H1 (cell line): Measurements from ENCODE around the gene PTMS. TPM values are rescaled to one million over a fixed set of nuclear protein-coding genes. Genes with fewer than 3 reads are reported as not detected.
A peak's percentile ranks its signal among the peaks of the same experiment; 100 is the strongest.

ENCODE experiments used
- ATF3 ChIP-seq: IDR thresholded peaks from 2 replicates; pipeline ENCODE4 v1.6.1; 2011; ENCODE audit warnings: low read depth, mild to moderate bottlenecking, low read length; ENCODE audit not compliant: insufficient read depth
- CBX5 ChIP-seq: fragments of 300-800, 300-1000 bp; sonication (generic); IDR thresholded peaks from 2 replicates; pipeline ENCODE4 v1.7.1; 2016; ENCODE audit warnings: antibody characterized with exemption, low read length, low read depth
- CBX8 ChIP-seq: fragments of 300-800, 300-1000 bp; sonication (generic); IDR thresholded peaks from 2 replicates; pipeline ENCODE4 v1.7.1; 2016; ENCODE audit warnings: low read depth, low read length, borderline replicate concordance
- CHD2 ChIP-seq: IDR thresholded peaks from 2 replicates; pipeline ENCODE4 v1.6.1; 2012; ENCODE audit warnings: low read length, improper control_type of control experiment
- CTBP2 ChIP-seq: IDR thresholded peaks from 2 replicates; pipeline ENCODE4 v1.7.0; 2011; ENCODE audit warnings: borderline replicate concordance, mild to moderate bottlenecking, moderate library complexity, mixed read lengths, low read length; ENCODE audit not compliant: insufficient read depth, insufficient read length
- EP300 ChIP-seq, 2 experiments: IDR thresholded peaks; 1 replicate in 1 of 2; 2 replicates in 1 of 2; pipeline ENCODE4 v1.6.1; 2011 to 2012; ENCODE audit warnings: low read depth in 2 of 2, low read length in 2 of 2, mild to moderate bottlenecking in 2 of 2, borderline replicate concordance in 1 of 2, inconsistent platforms in 1 of 2, moderate library complexity in 1 of 2
- HDAC2 ChIP-seq, 2 experiments: fragments of 300-600 bp in 1 of 2; sonication (generic) in 1 of 2; IDR thresholded peaks; 2 replicates each; pipeline ENCODE4 v1.6.1; 2011 to 2012; ENCODE audit warnings: low read depth in 2 of 2, low read length in 2 of 2, mild to moderate bottlenecking in 2 of 2, moderate library complexity in 2 of 2, borderline replicate concordance in 1 of 2, inconsistent platforms in 1 of 2
- JUND ChIP-seq: IDR thresholded peaks from 2 replicates; pipeline ENCODE4 v1.6.1; 2011; ENCODE audit warnings: mild to moderate bottlenecking, improper control_type of control experiment, low read length
- KDM1A ChIP-seq: fragments of 200-600, 300-600 bp; sonication (generic); IDR thresholded peaks from 2 replicates; pipeline ENCODE4 v1.7.1; 2016; ENCODE audit warnings: mild to moderate bottlenecking, low read length, borderline replicate concordance
- KDM5A ChIP-seq: fragments of 200-600 bp; IDR thresholded peaks from 2 replicates; pipeline ENCODE4 v1.7.1; 2012; ENCODE audit warnings: mild to moderate bottlenecking, low read length, inconsistent platforms, mixed read lengths
- RAD21 ChIP-seq, 2 experiments: IDR thresholded peaks in 1 of 2; conservative IDR thresholded peaks in 1 of 2; 2 replicates each; pipeline ENCODE4 v1.6.1; 2011; ENCODE audit warnings: low read depth in 2 of 2, low read length in 2 of 2, improper control_type of control experiment in 1 of 2, inconsistent platforms in 1 of 2, mild to moderate bottlenecking in 1 of 2, moderate library complexity in 1 of 2
- RBBP5 ChIP-seq: IDR thresholded peaks from 2 replicates; pipeline ENCODE4 v1.7.1; 2012; ENCODE audit warnings: low read depth, mild to moderate bottlenecking, inconsistent platforms, low read length, moderate library complexity, borderline replicate concordance
- SP1 ChIP-seq: IDR thresholded peaks from 2 replicates; pipeline ENCODE4 v1.6.1; 2011; ENCODE audit warnings: low read depth, low read length
- SP2 ChIP-seq: IDR thresholded peaks from 2 replicates; pipeline ENCODE4 v1.6.1; 2012; ENCODE audit warnings: mild to moderate bottlenecking, low read length, inconsistent platforms
- SRF ChIP-seq: IDR thresholded peaks from 2 replicates; pipeline ENCODE4 v1.6.1; 2011; ENCODE audit warnings: mild to moderate bottlenecking, low read depth, low read length, moderate library complexity
- TEAD4 ChIP-seq: IDR thresholded peaks from 2 replicates; pipeline ENCODE4 v1.6.1; 2012; ENCODE audit warnings: low read depth, low read length, inconsistent platforms, mixed read lengths
- ZNF274 ChIP-seq: IDR thresholded peaks from 2 replicates; pipeline ENCODE4 v1.7.0; 2012; ENCODE audit warnings: low read length, borderline replicate concordance; ENCODE audit errors: extremely low read depth
- polyA plus RNA-seq, 7 experiments: library from polyadenylated mRNA; depleted of rRNA in 3 of 7; stranded (reverse) in 5 of 7; unstranded in 2 of 7; fragments of >200 nt in 5 of 7; fragments of 200-250 nt in 2 of 7; gene quantifications; 1 replicate in 5 of 7; 2 replicates in 1 of 7; 4 replicates in 1 of 7; pipeline versions ENCODE4 v1.2.1 to v1.2.3, GENCODE V29; 2011 to 2013; ENCODE audit warnings: missing spikeins in 2 of 7, mixed read lengths in 2 of 7
- total RNA-seq: library from RNA; stranded (reverse); fragmentation: NEBNext Ultra II Directional; extraction: Animal tissue kit (Norgen Biotek cat#: 25700); gene quantifications from 2 replicates; pipeline ENCODE4 v1.2.1, GENCODE V29; 2021
- TF ChIP-seq, protein P1 (sequence below), 3 experiments: IDR thresholded peaks; 1 replicate in 2 of 3; 2 replicates in 1 of 3; pipeline versions ENCODE4 v1.5.1 to v1.6.1; 2011; ENCODE audit warnings: low read length in 3 of 3, mild to moderate bottlenecking in 3 of 3, inconsistent platforms in 2 of 3, low read depth in 1 of 3, moderate library complexity in 1 of 3; ENCODE audit not compliant: insufficient read depth in 1 of 3; ENCODE audit errors: control extremely low read depth in 1 of 3

PTMS gene
- total and polyA plus RNA-seq, 2 of the 8 experiments (the other 6 are each of a cell fraction or from before 2014, with no cell fraction given), result 444 to 553 TPM

DNA sequence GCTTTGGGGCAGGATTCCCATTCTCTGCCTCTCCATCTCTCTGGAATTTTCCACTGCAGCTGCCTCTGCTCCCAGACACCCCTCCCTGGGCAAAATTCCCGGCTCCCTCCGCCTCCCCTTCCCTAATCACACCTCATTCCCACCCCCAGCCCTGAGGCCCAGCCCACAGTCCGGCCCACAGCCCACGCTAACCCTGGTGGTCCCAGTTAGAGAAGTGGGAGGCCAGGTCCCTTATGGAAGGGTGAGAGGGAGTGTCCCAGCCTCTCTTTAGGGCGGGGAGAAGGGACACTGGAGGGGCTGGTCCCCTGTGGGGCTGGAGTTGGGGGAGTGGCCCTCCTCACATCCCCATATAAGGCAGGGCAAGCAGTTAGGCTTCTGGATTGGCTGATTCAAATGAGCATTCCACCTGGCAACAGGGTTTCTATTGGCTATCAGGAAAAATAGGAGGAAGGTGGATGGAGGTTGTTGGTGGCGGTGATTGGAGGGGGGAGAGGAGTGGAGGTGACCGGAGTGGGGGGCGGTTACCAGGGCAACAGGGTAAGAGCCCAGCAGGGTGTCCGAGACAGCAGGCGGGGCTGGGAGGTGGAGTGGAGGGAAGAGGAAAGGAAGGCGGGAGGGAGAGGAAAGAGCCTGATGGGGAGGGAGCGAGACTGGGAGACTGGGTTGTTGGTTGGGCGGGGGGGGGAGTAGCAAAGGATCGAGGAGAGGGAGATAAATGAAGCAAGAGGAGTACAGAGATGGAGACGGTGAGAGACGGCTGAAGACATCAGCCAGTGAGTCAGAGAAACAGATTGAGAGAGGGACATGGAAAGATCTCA lies 1.9 kb upstream of the PTMS start (continued):
- TF ChIP-seq HDAC2 (IDR thresholded peaks at IDR 0.05; ENCODE audit: borderline replicate concordance in 1 of 2, low read depth in 2 of 2, low read length in 2 of 2) (peak; percentile 68 to 98), CTBP2 (peak; percentile 75), ZNF274 (no peak), CBX8 (no peak), RBBP5 (no peak), EP300 (IDR thresholded peaks at IDR 0.05; ENCODE audit: borderline replicate concordance in 1 of 2, low read depth in 2 of 2, low read length in 2 of 2) (peak in 1 of 2 experiments; percentile 57; a peak in 1 of 3 replicates), JUND (no peak; the same call in 1 of the 2 replicates), CBX5 (no peak), KDM5A (no peak), ATF3 (no peak), KDM1A (no peak), SP2 (no peak), SRF (peak; percentile 100), TEAD4 (peak; percentile 62; the same call in 1 of the 2 replicates), RAD21 (IDR thresholded peaks at IDR 0.05 in 1 of 2, conservative IDR thresholded peaks at IDR 0.05 in 1 of 2; ENCODE audit: low read depth in 2 of 2, low read length in 2 of 2) (no peak), SP1 (peak; percentile 93), CHD2 (peak; percentile 82; the same call in 1 of the 2 replicates)
- TF ChIP-seq, protein P1, sequence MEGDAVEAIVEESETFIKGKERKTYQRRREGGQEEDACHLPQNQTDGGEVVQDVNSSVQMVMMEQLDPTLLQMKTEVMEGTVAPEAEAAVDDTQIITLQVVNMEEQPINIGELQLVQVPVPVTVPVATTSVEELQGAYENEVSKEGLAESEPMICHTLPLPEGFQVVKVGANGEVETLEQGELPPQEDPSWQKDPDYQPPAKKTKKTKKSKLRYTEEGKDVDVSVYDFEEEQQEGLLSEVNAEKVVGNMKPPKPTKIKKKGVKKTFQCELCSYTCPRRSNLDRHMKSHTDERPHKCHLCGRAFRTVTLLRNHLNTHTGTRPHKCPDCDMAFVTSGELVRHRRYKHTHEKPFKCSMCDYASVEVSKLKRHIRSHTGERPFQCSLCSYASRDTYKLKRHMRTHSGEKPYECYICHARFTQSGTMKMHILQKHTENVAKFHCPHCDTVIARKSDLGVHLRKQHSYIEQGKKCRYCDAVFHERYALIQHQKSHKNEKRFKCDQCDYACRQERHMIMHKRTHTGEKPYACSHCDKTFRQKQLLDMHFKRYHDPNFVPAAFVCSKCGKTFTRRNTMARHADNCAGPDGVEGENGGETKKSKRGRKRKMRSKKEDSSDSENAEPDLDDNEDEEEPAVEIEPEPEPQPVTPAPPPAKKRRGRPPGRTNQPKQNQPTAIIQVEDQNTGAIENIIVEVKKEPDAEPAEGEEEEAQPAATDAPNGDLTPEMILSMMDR (IDR thresholded peaks at IDR 0.05; ENCODE audit: control extremely low read depth in 1 of 3, insufficient read depth in 1 of 3, low read depth in 1 of 3, low read length in 3 of 3), result no peak
